Measurements from ENCODE around the gene SF3B3. TPM values are rescaled to one million over a fixed set of nuclear protein-coding genes. Genes with fewer than 3 reads are reported as not detected.

Gene SF3B3
- total and polyA plus RNA-seq, 2 donors (not counting 3 experiments of a cell fraction or from before 2014, with no cell fraction given): 167 to 324 TPM

- no TSS peak for BruUV-seq (replicated peaks)
- no peaks in the 10 kb centered on the region for H3K27me3 ChIP-seq (ENCODE audit: control insufficient read depth in 2 of 2, insufficient read depth in 2 of 2, low read length in 2 of 2)
- H3K9me3 ChIP-seq (replicated peaks; ENCODE audit: control insufficient read depth, insufficient read depth, low read length): no peaks in the 10 kb centered on the region
- no peaks in the 10 kb centered on the region for H3K9me1 ChIP-seq (replicated peaks; ENCODE audit: control insufficient read depth, extremely low read depth, insufficient read depth, low read length)
- CTCF ChIA-PET: interaction anchor here (1.3 to 15.0 kb wide), 8 partner anchors 8 to 197 kb away, joined by 3 to 175 read pairs (median 8); no protein-coding TSS in a partner anchor
- no peak overlapping the region for H3K4me2 ChIP-seq (ENCODE audit: insufficient read depth, low read length)
- peaks cover 4% of the 10 kb centered on the region for H3K79me2 ChIP-seq (ENCODE audit: control insufficient read depth, insufficient read depth, low read length)
- H3K4me3 ChIP-seq (replicated peaks in 1 of 3; ENCODE audit: insufficient read depth in 1 of 3, low read depth in 1 of 3, low read length in 3 of 3): no peak overlapping the region
- no peak overlapping the region for H2AFZ ChIP-seq (ENCODE audit: low read depth, low read length)
- POLR2A ChIA-PET: interaction anchor here (1.5 kb wide), 1 partner anchor 61 kb away, joined by 4 read pairs; no protein-coding TSS in a partner anchor
- peak overlapping the region; percentile 92 for H3K27ac ChIP-seq (ENCODE audit: insufficient read depth, low read depth, low read length)
- peaks cover 67% of the 10 kb centered on the region for H3K4me1 ChIP-seq (ENCODE audit: control insufficient read depth, extremely low read depth, insufficient read depth, low read length)
- peak overlapping the region; percentile 66 for H3K9ac ChIP-seq (replicated peaks; ENCODE audit: extremely low read depth, insufficient read depth, low read length)
- peaks cover 14 to 20% of the 10 kb centered on the region in 2 experiments for H3K36me3 ChIP-seq (ENCODE audit: control insufficient read depth in 2 of 2, extremely low read depth in 1 of 2, insufficient read depth in 2 of 2, low read length in 2 of 2)
- FAIRE-seq (peak; percentile 35), DNase-seq (ENCODE audit: low read depth, low spot score) (peak; percentile 21)
- intact Hi-C loops (cut with micrococcal nuclease): loop anchor here (5.0 to 10.0 kb wide), 2 partner anchors 47 to 200 kb away; no protein-coding TSS in a partner anchor
- dilution Hi-C loops (cut with MboI; ENCODE audit: extremely low pct_ligation_motif_present, low sequenced_read_pairs): no loop called here
- H4K20me1 ChIP-seq (replicated peaks; ENCODE audit: control insufficient read depth, extremely low read depth, insufficient read depth, low read length): no peaks in the 10 kb centered on the region
- TF ChIP-seq MYC (IDR thresholded peaks at IDR 0.05; ENCODE audit: low read depth, low read length) (no peak), CTCF (IDR thresholded peaks at IDR 0.05; ENCODE audit: extremely low read depth in 1 of 2, insufficient read depth in 1 of 2, low read depth in 1 of 2, low read length in 2 of 2) (no peak), JUN (IDR thresholded peaks at IDR 0.05; ENCODE audit: borderline replicate concordance, insufficient read depth, insufficient read length, low read depth) (no peak), GATA2 (IDR thresholded peaks at IDR 0.05; ENCODE audit: insufficient read depth, insufficient read length, low read depth, low read length) (no peak), EZH2 (IDR thresholded peaks at IDR 0.05; ENCODE audit: borderline replicate concordance, low read depth, low read length, severe bottlenecking) (no peak), MAX (IDR thresholded peaks at IDR 0.05; ENCODE audit: insufficient read depth, insufficient read length) (no peak), FOS (IDR thresholded peaks at IDR 0.05; ENCODE audit: borderline replicate concordance, insufficient read depth, low read length) (peak; percentile 26), POLR2A (IDR thresholded peaks at IDR 0.05; ENCODE audit: low read depth, low read length) (no peak), POLR2AphosphoS5 (IDR thresholded peaks at IDR 0.05; ENCODE audit: insufficient read depth, low read depth, low read length) (no peak)
These were observed 51.1 kb downstream of the SF3B3 start for GRCh38 chr16:70574595-70575271.

Measured in endothelial cell of umbilical vein (primary cell).